Activated CD4-positive, alpha-beta T cell treated with anti-CD3 and anti-CD28 coated beads, Interleukin-2, amount 10 ng/mL, durations not matched to agents 7 days and 5 days (primary cell): ENCODE data around the gene VPREB3. TPM values are rescaled to one million over a fixed set of nuclear protein-coding genes. Genes with fewer than 3 reads are reported as not detected.
A peak's percentile ranks its signal among the peaks of the same experiment; 100 is the strongest.

Experiments used
- CTCF ChIA-PET: fragments of 350-600 bp; sonication (Branson Sonifier 250); formaldehyde crosslinking; loops from one replicate; lab custom pipeline; 2021; ENCODE audit warnings: antibody characterized with exemption; lab: Charles Lee
- POLR2A ChIA-PET: fragments of 350-600 bp; sonication (Branson Sonifier 250); formaldehyde crosslinking; loops from one replicate; lab custom pipeline; 2021; ENCODE audit warnings: antibody characterized with exemption; lab: Charles Lee
- DNase-seq: peaks from one replicate; pipeline ENCODE4 v3.0.0-alpha.2; 2020
- H3K27ac Mint-ChIP-seq: one replicate; pipeline ENCODE4 v1.8.0; 2021; ENCODE audit warnings: mild to moderate bottlenecking, moderate library complexity, mixed read lengths
- H3K27me3 Mint-ChIP-seq: one replicate; pipeline ENCODE4 v1.8.0; 2021; ENCODE audit warnings: mixed read lengths
- H3K36me3 Mint-ChIP-seq: one replicate; pipeline ENCODE4 v1.8.0; 2021; ENCODE audit warnings: low read depth, mixed read lengths
- H3K4me1 Mint-ChIP-seq: one replicate; pipeline ENCODE4 v1.8.0; 2021; ENCODE audit warnings: mixed read lengths
- H3K4me3 Mint-ChIP-seq: one replicate; pipeline ENCODE4 v1.8.0; 2021; ENCODE audit warnings: mild to moderate bottlenecking, moderate library complexity, mixed read lengths
- H3K9me3 Mint-ChIP-seq: one replicate; pipeline ENCODE4 v1.8.0; 2021; ENCODE audit warnings: mixed read lengths
- total RNA-seq, 2 experiments: library from RNA; stranded (reverse); gene quantifications; one replicate each; pipeline ENCODE4 v1.2.3, GENCODE V29; 2021

The VPREB3 gene
- total RNA-seq, 2 experiments from 2014 or later: not detected

- no peak for DNase-seq
- Mint-ChIP-seq H3K4me3 (no peak overlapping the region), H3K4me1 (peaks cover 46% of the 10 kb centered on the region), H3K36me3 (peaks cover 43% of the 10 kb centered on the region), H3K27ac (peak overlapping the region; percentile 50), H3K9me3 (no peaks in the 10 kb centered on the region), H3K27me3 (no peaks in the 10 kb centered on the region)
- CTCF ChIA-PET: interaction anchor here (0.6 to 1.9 kb wide), 5 partner anchors 10 to 409 kb away, joined by 3 to 5 read pairs (median 4); no protein-coding TSS in a partner anchor
- POLR2A ChIA-PET: interaction anchor here (0.6 kb wide), 1 partner anchor 275 kb away, joined by 3 read pairs; no protein-coding TSS in a partner anchor
These were observed 40.3 kb downstream of the VPREB3 start for GRCh38 chr22:23713696-23714595.

- ChIA-PET CTCF (interaction anchor here (1.7 to 1.9 kb wide), 2 partner anchors 8 to 15 kb away, joined by 4 to 5 read pairs; no protein-coding TSS in a partner anchor), POLR2A (no interaction called here)
- Mint-ChIP-seq H3K36me3 (peaks cover 56% of the 10 kb centered on the region), H3K27ac (no peak overlapping the region), H3K4me3 (no peak overlapping the region), H3K27me3 (no peaks in the 10 kb centered on the region), H3K9me3 (no peaks in the 10 kb centered on the region), H3K4me1 (peaks cover 56% of the 10 kb centered on the region)
- DNase-seq: no peak
These were observed 42.0 kb downstream of the VPREB3 start for GRCh38 chr22:23712256-23712655.

GRCh38 chr22:23709107-23709506 lies 45.1 kb downstream of the VPREB3 start:
- Mint-ChIP-seq H3K27ac (no peak overlapping the region), H3K4me1 (peaks cover 72% of the 10 kb centered on the region), H3K9me3 (no peaks in the 10 kb centered on the region), H3K4me3 (no peak overlapping the region), H3K36me3 (peaks cover 82% of the 10 kb centered on the region), H3K27me3 (no peaks in the 10 kb centered on the region)
- ChIA-PET POLR2A (no interaction called here), CTCF (no interaction called here)
- DNase-seq: no peak

GRCh38 chr22:23708270-23708669 lies 46.0 kb downstream of the VPREB3 start:
- DNase-seq: no peak
- Mint-ChIP-seq H3K4me1 (peaks cover 75% of the 10 kb centered on the region), H3K4me3 (no peak overlapping the region), H3K27ac (no peak overlapping the region), H3K36me3 (peaks cover 85% of the 10 kb centered on the region), H3K27me3 (no peaks in the 10 kb centered on the region), H3K9me3 (no peaks in the 10 kb centered on the region)
- POLR2A ChIA-PET: no interaction called here
- CTCF ChIA-PET: no interaction called here

GRCh38 chr22:23705358-23705757 lies 48.9 kb downstream of the VPREB3 start:
- Mint-ChIP-seq H3K4me1 (peaks cover 89% of the 10 kb centered on the region), H3K4me3 (no peak overlapping the region)

GRCh38 chr22:23704829-23705228 lies 49.4 kb downstream of the VPREB3 start:
- peak overlapping the region; percentile 83 for H3K27ac Mint-ChIP-seq
- DNase-seq: no peak
- peak overlapping the region; percentile 8 for H3K4me3 Mint-ChIP-seq
- ChIA-PET CTCF (interaction anchor here (1.7 kb wide), 1 partner anchor 8 kb away, joined by 5 read pairs; no protein-coding TSS in a partner anchor), POLR2A (no interaction called here)
- H3K9me3 Mint-ChIP-seq: peaks cover 4% of the 10 kb centered on the region
- H3K36me3 Mint-ChIP-seq: peaks cover 95% of the 10 kb centered on the region
- peaks cover 87% of the 10 kb centered on the region for H3K4me1 Mint-ChIP-seq
- H3K27me3 Mint-ChIP-seq: no peaks in the 10 kb centered on the region

More at GRCh38 chr22:23705358-23705757, 48.9 kb downstream of the VPREB3 start:
- H3K27ac Mint-ChIP-seq: peak overlapping the region; percentile 83
- peaks cover 95% of the 10 kb centered on the region for H3K36me3 Mint-ChIP-seq
- CTCF ChIA-PET: no interaction called here
- peak; percentile 21 for DNase-seq
- no peaks in the 10 kb centered on the region for H3K27me3 Mint-ChIP-seq
- H3K9me3 Mint-ChIP-seq: no peaks in the 10 kb centered on the region
- POLR2A ChIA-PET: no interaction called here

GRCh38 chr22:23704062-23704461 lies 50.2 kb downstream of the VPREB3 start:
- POLR2A ChIA-PET: no interaction called here

More at GRCh38 chr22:23704062-23704461, 50.2 kb downstream of the VPREB3 start:
- H3K27ac Mint-ChIP-seq: no peak overlapping the region
- H3K27me3 Mint-ChIP-seq: no peaks in the 10 kb centered on the region
- DNase-seq: no peak
- peaks cover 6% of the 10 kb centered on the region for H3K9me3 Mint-ChIP-seq
- CTCF ChIA-PET: interaction anchor here (1.7 kb wide), 1 partner anchor 9 kb away, joined by 5 read pairs; no protein-coding TSS in a partner anchor
- H3K4me1 Mint-ChIP-seq: peaks cover 84% of the 10 kb centered on the region
- H3K36me3 Mint-ChIP-seq: peaks cover 95% of the 10 kb centered on the region
- no peak overlapping the region for H3K4me3 Mint-ChIP-seq

Other genes starting within 250 kb of the VPREB3 start
- not detected for gene IGLL1, start 174.1 kb downstream of the VPREB3 start, total RNA-seq
- gene DRICH1, start 122.1 kb downstream of the VPREB3 start, total RNA-seq: 1 to 10 TPM; 1.2 to 1.8 TPM
- 10 to 100 TPM; 29.1 to 30.1 TPM for gene RGL4, start 63.4 kb downstream of the VPREB3 start, total RNA-seq
- 1 to 10 TPM; 1.9 to 2.0 TPM for gene ZNF70, start 3.3 kb downstream of the VPREB3 start, total RNA-seq
- gene C22orf15, start 8.6 kb upstream of the VPREB3 start, total RNA-seq: 1 to 10 TPM in 1 of 2 experiments, under 1 TPM in 1; 0.99 to 1.3 TPM
- gene CHCHD10, start 13.5 kb upstream of the VPREB3 start, total RNA-seq: 10 to 100 TPM; 44.6 to 55.4 TPM
- gene MMP11, start 18.4 kb upstream of the VPREB3 start, total RNA-seq: under 1 TPM; 0.27 to 0.50 TPM
- gene SMARCB1, start 32.5 kb upstream of the VPREB3 start, total RNA-seq: 10 to 100 TPM; 91.4 to 92.6 TPM
- gene DERL3, start 84.6 kb upstream of the VPREB3 start, total RNA-seq: 1 to 10 TPM; 9.0 to 9.9 TPM
- gene SLC2A11, start 103.5 kb upstream of the VPREB3 start, total RNA-seq: 1 to 10 TPM; 7.8 to 8.8 TPM
- 100 to 1,000 TPM; 716 to 730 TPM for gene MIF, start 140.0 kb upstream of the VPREB3 start, total RNA-seq
- not detected for gene GSTT2B, start 206.8 kb upstream of the VPREB3 start, total RNA-seq
- gene DDTL, start 212.5 kb upstream of the VPREB3 start, total RNA-seq: 1 to 10 TPM; 3.3 to 3.4 TPM
- gene DDT, start 220.0 kb upstream of the VPREB3 start, total RNA-seq: 100 to 1,000 TPM; 117 to 129 TPM
- gene GSTT2, start 225.7 kb upstream of the VPREB3 start, total RNA-seq: not detected